Right atrium auricular region (tissue), 2 donors: Measurements from ENCODE around the gene TMPRSS2. TPM values are rescaled to one million over a fixed set of nuclear protein-coding genes. Genes with fewer than 3 reads are reported as not detected.

Experiments used
- DNase-seq: peaks from one replicate; pipeline ENCODE4 v3.0.0-alpha.2; 2019; ENCODE audit warnings: low spot score
- H3K27ac ChIP-seq, 2 donors: fragments of 200-600 bp; sonication (generic); 1 replicate in 1 of 2; 2 replicates in 1 of 2; pipeline ENCODE4 v1.5.1; 2016 to 2019
- H3K27me3 ChIP-seq, 2 donors: fragments of 200-600 bp; sonication (generic); one replicate each; pipeline versions ENCODE4 v1.5.1 to v1.6.0; 2017 to 2019
- H3K36me3 ChIP-seq: fragments of 200-600 bp; sonication (generic); one replicate; pipeline ENCODE4 v1.5.1; 2016
- H3K4me1 ChIP-seq, 2 donors: fragments of 200-600 bp; sonication (generic); one replicate each; pipeline versions ENCODE4 v1.5.1 to v1.6.0; 2017 to 2019
- H3K4me3 ChIP-seq, 2 donors: fragments of 200-600 bp; sonication (generic); 1 replicate in 1 of 2; 2 replicates in 1 of 2; pipeline ENCODE4 v1.5.1; 2017 to 2019; ENCODE audit warnings: mild to moderate bottlenecking in 1 of 2, moderate library complexity in 1 of 2
- H3K9me3 ChIP-seq, 2 donors: fragments of 200-600 bp; sonication (generic); one replicate each; pipeline ENCODE4 v1.5.1; 2019
- CTCF ChIP-seq, 2 donors: fragments of 200-600 bp; sonication (generic); IDR thresholded peaks; one replicate each; pipeline ENCODE4 v1.5.1; 2019; ENCODE audit warnings: antibody characterized with exemption in 2 of 2
- total RNA-seq, 2 donors: library from RNA; depleted of rRNA; stranded (reverse); fragments of >200 nt; gene quantifications; one replicate each; pipeline ENCODE4 v1.1.0, GENCODE V29; 2016

The TMPRSS2 gene
- total RNA-seq, 2 donors from 2014 or later = not detected

GRCh38 chr21:41481191-41481590 lies 26.8 kb downstream of the TMPRSS2 start:
- Histone ChIP-seq H3K36me3 (no peaks in the 10 kb centered on the region), H3K4me3 (no peak overlapping the region), H3K27me3 (no peaks in the 10 kb centered on the region), H3K9me3 (no peaks in the 10 kb centered on the region), H3K4me1 (no peaks in the 10 kb centered on the region), H3K27ac (no peak overlapping the region)
- no peak for DNase-seq
- no peak for TF ChIP-seq CTCF (IDR thresholded peaks at IDR 0.05)

GRCh38 chr21:41480086-41480690 lies 27.8 kb downstream of the TMPRSS2 start:
- DNase-seq = no peak
- Histone ChIP-seq H3K27ac (no peak overlapping the region), H3K4me3 (no peak overlapping the region), H3K27me3 (no peaks in the 10 kb centered on the region), H3K36me3 (no peaks in the 10 kb centered on the region), H3K9me3 (no peaks in the 10 kb centered on the region), H3K4me1 (no peaks in the 10 kb centered on the region)
- no peak for TF ChIP-seq CTCF (IDR thresholded peaks at IDR 0.05)

- Histone ChIP-seq H3K4me3 (no peak overlapping the region), H3K4me1 (no peaks in the 10 kb centered on the region), H3K9me3 (no peaks in the 10 kb centered on the region), H3K27ac (no peak overlapping the region), H3K36me3 (no peaks in the 10 kb centered on the region), H3K27me3 (no peaks in the 10 kb centered on the region)
- DNase-seq = no peak
- no peak for TF ChIP-seq CTCF (IDR thresholded peaks at IDR 0.05)
Measured at GRCh38 chr21:41479686-41480085, 28.3 kb downstream of the TMPRSS2 start.

GRCh38 chr21:41478319-41479177 lies 29.4 kb downstream of the TMPRSS2 start:
- TF ChIP-seq CTCF (IDR thresholded peaks at IDR 0.05) = no peak
- Histone ChIP-seq H3K27me3 (no peaks in the 10 kb centered on the region), H3K4me3 (no peak overlapping the region), H3K27ac (no peak overlapping the region), H3K9me3 (no peaks in the 10 kb centered on the region), H3K4me1 (no peaks in the 10 kb centered on the region), H3K36me3 (no peaks in the 10 kb centered on the region)
- no peak for DNase-seq

GRCh38 chr21:41477641-41478318 lies 30.2 kb downstream of the TMPRSS2 start:
- H3K36me3 ChIP-seq = no peaks in the 10 kb centered on the region
- no peaks in the 10 kb centered on the region for H3K9me3 ChIP-seq
- no peaks in the 10 kb centered on the region for H3K4me1 ChIP-seq
- H3K27me3 ChIP-seq = no peaks in the 10 kb centered on the region
- no peak overlapping the region for H3K4me3 ChIP-seq
- no peak for TF ChIP-seq CTCF (IDR thresholded peaks at IDR 0.05)
- no peak for DNase-seq
- no peak overlapping the region for H3K27ac ChIP-seq
